ENCODE results near the gene BRD3OS. TPM values are rescaled to one million over a fixed set of nuclear protein-coding genes. Genes with fewer than 3 reads are reported as not detected.

BRD3OS gene
- total and polyA plus RNA-seq, 2 donors (not counting 3 experiments of a cell fraction or from before 2014, with no cell fraction given), result 11.9 to 15.4 TPM

- H3K4me2 ChIP-seq (ENCODE audit: insufficient read depth, low read length), result peak overlapping the region; percentile 75
- DNase-seq (ENCODE audit: low read depth, low spot score) (peak; percentile 18), FAIRE-seq (no peak)
- H3K9me3 ChIP-seq (replicated peaks; ENCODE audit: control insufficient read depth, insufficient read depth, low read length), result no peaks in the 10 kb centered on the region
- CTCF ChIA-PET, result interaction anchor here (1.0 to 1.4 kb wide), 13 partner anchors 19 to 212 kb away, joined by 3 to 14 read pairs (median 4); no protein-coding TSS in a partner anchor
- intact Hi-C loops (cut with micrococcal nuclease), result loop anchor here (2.0 to 5.0 kb wide), 3 partner anchors 31 to 144 kb away; no protein-coding TSS in a partner anchor
- peak overlapping the region; percentile 51 to 67 (median 64) for H3K4me3 ChIP-seq (replicated peaks in 1 of 3; ENCODE audit: insufficient read depth in 1 of 3, low read depth in 1 of 3, low read length in 3 of 3)
- H3K9me1 ChIP-seq (replicated peaks; ENCODE audit: control insufficient read depth, extremely low read depth, insufficient read depth, low read length), result no peaks in the 10 kb centered on the region
- peaks cover 15% of the 10 kb centered on the region for H3K4me1 ChIP-seq (ENCODE audit: control insufficient read depth, extremely low read depth, insufficient read depth, low read length)
- peaks cover 51% of the 10 kb centered on the region for H3K79me2 ChIP-seq (ENCODE audit: control insufficient read depth, insufficient read depth, low read length)
- H3K27ac ChIP-seq (ENCODE audit: insufficient read depth, low read depth, low read length), result peak overlapping the region; percentile 69
- peak overlapping the region; percentile 30 for H2AFZ ChIP-seq (ENCODE audit: low read depth, low read length)
- POLR2A ChIA-PET, result interaction anchor here (0.6 to 0.9 kb wide), 3 partner anchors 32 to 204 kb away, joined by 4 to 5 read pairs (median 4); no protein-coding TSS in a partner anchor
- no peaks in the 10 kb centered on the region for H3K36me3 ChIP-seq (ENCODE audit: control insufficient read depth in 2 of 2, extremely low read depth in 1 of 2, insufficient read depth in 2 of 2, low read length in 2 of 2)
- peak overlapping the region; percentile 69 for H3K9ac ChIP-seq (replicated peaks; ENCODE audit: extremely low read depth, insufficient read depth, low read length)
- dilution Hi-C loops (cut with MboI; ENCODE audit: extremely low pct_ligation_motif_present, low sequenced_read_pairs), result no loop called here
- TSS peak; percentile 42 for BruUV-seq (replicated peaks)
- no peaks in the 10 kb centered on the region for H4K20me1 ChIP-seq (replicated peaks; ENCODE audit: control insufficient read depth, extremely low read depth, insufficient read depth, low read length)
- TF ChIP-seq GATA2 (IDR thresholded peaks at IDR 0.05; ENCODE audit: insufficient read depth, insufficient read length, low read depth, low read length), result no peak
- no peak for TF ChIP-seq POLR2A (IDR thresholded peaks at IDR 0.05; ENCODE audit: low read depth, low read length)
- no peak for TF ChIP-seq MYC (IDR thresholded peaks at IDR 0.05; ENCODE audit: low read depth, low read length)
- TF ChIP-seq EZH2 (IDR thresholded peaks at IDR 0.05; ENCODE audit: borderline replicate concordance, low read depth, low read length, severe bottlenecking), result no peak
- no peak for TF ChIP-seq FOS (IDR thresholded peaks at IDR 0.05; ENCODE audit: borderline replicate concordance, insufficient read depth, low read length)
- no peak for TF ChIP-seq POLR2AphosphoS5 (IDR thresholded peaks at IDR 0.05; ENCODE audit: insufficient read depth, low read depth, low read length)
- TF ChIP-seq MAX (IDR thresholded peaks at IDR 0.05; ENCODE audit: insufficient read depth, insufficient read length), result no peak
- no peak for TF ChIP-seq JUN (IDR thresholded peaks at IDR 0.05; ENCODE audit: borderline replicate concordance, insufficient read depth, insufficient read length, low read depth)
- no peak for TF ChIP-seq CTCF (IDR thresholded peaks at IDR 0.05; ENCODE audit: extremely low read depth in 1 of 2, insufficient read depth in 1 of 2, low read depth in 1 of 2, low read length in 2 of 2)
- H3K27me3 ChIP-seq (ENCODE audit: control insufficient read depth in 2 of 2, insufficient read depth in 2 of 2, low read length in 2 of 2), result no peaks in the 10 kb centered on the region
These were observed 33.9 kb upstream of the BRD3OS start for GRCh38 chr9:133991214-133991921.
